ENCODE results near the gene MYL3. TPM values are rescaled to one million over a fixed set of nuclear protein-coding genes. Genes with fewer than 3 reads are reported as not detected.
A peak's percentile ranks its signal among the peaks of the same experiment; 100 is the strongest.

Gene MYL3
- total and polyA plus RNA-seq, 9 donors = 0.63 to 10.8 (median 4.2) TPM

- WGBS, 3 donors = 79 to 85% (median 80%) methylated on average over 18 of the region's 18 CpGs
- DNase-seq = peak in 2 of 5 donors; percentile 24 to 29
- peaks cover 11% of the 10 kb centered on the region for H3K4me1 ChIP-seq (ENCODE audit: insufficient read depth)
- H3K36me3 ChIP-seq = no peaks in the 10 kb centered on the region
- H3K27me3 ChIP-seq = no peaks in the 10 kb centered on the region
- no peak overlapping the region for H3K4me3 ChIP-seq
- TF ChIP-seq EP300 (IDR thresholded peaks at IDR 0.05) (no peak), POLR2A (IDR thresholded peaks at IDR 0.05) (no peak), CTCF (IDR thresholded peaks at IDR 0.05) (no peak)
- H3K9me3 ChIP-seq = no peaks in the 10 kb centered on the region
- H3K27ac ChIP-seq = no peak overlapping the region
- intact Hi-C loops (cut with DNase I) = loop anchor here in 3 of 4 donors (5.0 kb wide), 2 partner anchors 37 to 197 kb away; no protein-coding TSS in a partner anchor
These were observed 41.3 kb upstream of the MYL3 start for GRCh38 chr3:46904303-46905212.

GRCh38 chr3:46903341-46904302, 40.4 kb upstream of the MYL3 start:
- Histone ChIP-seq H3K4me1 (ENCODE audit: insufficient read depth) (peaks cover 6% of the 10 kb centered on the region), H3K27me3 (no peaks in the 10 kb centered on the region), H3K27ac (no peak overlapping the region), H3K4me3 (no peak overlapping the region), H3K9me3 (no peaks in the 10 kb centered on the region), H3K36me3 (no peaks in the 10 kb centered on the region)
- no peak for TF ChIP-seq POLR2A (IDR thresholded peaks at IDR 0.05)
- TF ChIP-seq EP300 (IDR thresholded peaks at IDR 0.05) = no peak
- TF ChIP-seq CTCF (IDR thresholded peaks at IDR 0.05) = no peak
- DNase-seq = peak in 2 of 5 donors; percentile 25 to 36
- intact Hi-C loops (cut with DNase I) = loop anchor here in 1 of 4 donors (5.0 kb wide), 1 partner anchor 36 kb away; no protein-coding TSS in a partner anchor
- 82 to 87% (median 82%) methylated on average over 21 of the region's 21 CpGs for WGBS, 3 donors

GRCh38 chr3:46902188-46902631, 39.0 kb upstream of the MYL3 start:
- H3K9me3 ChIP-seq = no peaks in the 10 kb centered on the region
- no peaks in the 10 kb centered on the region for H3K36me3 ChIP-seq
- intact Hi-C loops (cut with DNase I) = loop anchor here in 1 of 4 donors (5.0 kb wide), 1 partner anchor 35 kb away; no protein-coding TSS in a partner anchor
- H3K27me3 ChIP-seq = no peaks in the 10 kb centered on the region
- no peak overlapping the region for H3K27ac ChIP-seq
- DNase-seq = peak in 1 of 5 donors; percentile 30
- H3K4me1 ChIP-seq (ENCODE audit: insufficient read depth) = peaks cover 2% of the 10 kb centered on the region
- H3K4me3 ChIP-seq = no peak overlapping the region
- WGBS, 3 donors = 90 to 93% (median 90%) methylated on average over 15 of the region's 15 CpGs
- TF ChIP-seq EP300 (IDR thresholded peaks at IDR 0.05) (no peak), CTCF (IDR thresholded peaks at IDR 0.05) (no peak), POLR2A (IDR thresholded peaks at IDR 0.05) (no peak)
